ENCODE results near the gene ADGRG7.

ADGRG7 gene

DNA sequence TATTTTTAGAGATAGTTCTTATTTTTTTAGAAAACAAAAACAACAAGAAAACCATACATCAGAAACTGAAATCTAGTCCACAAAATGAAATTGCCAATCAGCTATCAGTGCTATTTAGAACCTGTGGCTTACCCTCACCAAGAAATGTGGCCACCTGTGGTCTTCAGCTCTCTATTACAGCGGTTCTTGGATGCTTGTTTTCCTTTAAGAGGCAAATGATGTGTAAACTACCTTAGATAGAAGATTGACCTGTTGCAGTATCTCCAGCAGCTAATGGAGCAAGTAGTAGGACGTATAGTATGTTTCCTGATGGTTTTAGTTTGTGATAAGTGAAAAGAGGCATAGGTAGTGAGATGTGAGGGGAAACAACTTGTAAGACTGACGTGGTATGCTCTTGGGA is 121.1 kb downstream of the ADGRG7 start:
- Histone ChIP-seq H3K4me2 (0 out of 22 replicates have a peak overlapping the region, but pooled peaks of 1 of the 11 experiments have one; percentile 26), H3K36me3 (peaks cover 85 to 100% (median 93%) of the 10 kb centered on the region in 11 experiments), H3K4me1 (peaks cover 0 to 11% (median 0%) of the 10 kb centered on the region in 10 experiments; a peak in 4 of 20 replicates), H3K9me3 (replicated peaks in 1 of 11) (no peaks in the 10 kb centered on the region), H4K20me1 (peaks cover 44 to 96% (median 57%) of the 10 kb centered on the region in 11 experiments), H3K9ac (no peak overlapping the region), H3K27me3 (no peaks in the 10 kb centered on the region), H3K27ac (no peak overlapping the region), H3K4me3 (no peak overlapping the region)
- TF ChIP-seq Cebpa-rat (IDR thresholded peaks at IDR 0.05): no peak

DNA sequence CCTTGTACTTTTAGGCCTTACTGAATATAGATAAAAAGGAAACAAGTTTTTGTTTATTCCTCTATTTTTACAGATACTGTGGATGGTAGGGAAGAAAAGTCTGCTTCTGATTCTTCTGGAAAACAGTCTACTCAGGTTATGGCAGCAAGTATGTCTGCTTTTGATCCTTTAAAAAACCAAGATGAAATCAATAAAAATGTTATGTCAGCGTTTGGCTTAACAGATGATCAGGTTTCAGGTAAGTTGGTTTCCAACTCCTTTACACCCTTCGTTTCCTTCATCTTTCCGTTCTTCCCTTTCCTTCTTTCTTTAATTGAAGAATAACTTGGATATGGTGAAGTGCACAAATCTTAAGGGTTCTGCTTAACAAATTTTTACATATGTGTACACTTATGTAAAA is 123.0 kb downstream of the ADGRG7 start:
- no peak overlapping the region for H3K4me2 ChIP-seq
- peaks cover 84 to 100% (median 93%) of the 10 kb centered on the region in 11 experiments for H3K36me3 ChIP-seq
- no peak for TF ChIP-seq Cebpa-rat (IDR thresholded peaks at IDR 0.05)
- no peaks in the 10 kb centered on the region for H3K9me3 ChIP-seq (replicated peaks in 1 of 11)
- no peak overlapping the region for H3K27ac ChIP-seq
- peaks cover 28 to 96% (median 47%) of the 10 kb centered on the region in 11 experiments; a peak in 19 of 22 replicates for H4K20me1 ChIP-seq
- no peak overlapping the region for H3K4me3 ChIP-seq
- no peak overlapping the region for H3K9ac ChIP-seq
- H3K27me3 ChIP-seq: no peaks in the 10 kb centered on the region
- peaks cover 0 to 11% (median 0%) of the 10 kb centered on the region in 10 experiments; a peak in 4 of 20 replicates for H3K4me1 ChIP-seq

DNA sequence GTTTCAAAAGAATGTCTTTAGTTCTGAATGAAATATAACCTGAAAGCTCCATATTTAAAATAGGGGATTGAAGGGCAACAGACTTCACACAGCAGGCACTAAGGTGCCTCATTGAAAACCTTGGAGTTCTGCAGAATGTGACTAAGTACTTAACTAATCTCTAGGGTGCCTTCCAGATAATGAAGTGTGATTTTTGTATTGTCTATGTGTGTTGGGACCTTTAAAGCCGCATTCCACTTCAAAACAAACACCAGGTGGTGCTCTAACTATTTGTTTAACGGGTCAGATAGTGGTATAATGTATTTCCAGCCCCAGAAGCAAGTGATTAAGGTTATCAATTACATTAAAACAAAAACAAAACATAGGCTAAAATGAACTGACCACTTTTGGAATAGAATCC is 127.9 kb downstream of the ADGRG7 start:
- Histone ChIP-seq H3K27me3 (no peaks in the 10 kb centered on the region), H3K4me2 (no peak overlapping the region), H3K4me1 (no peaks in the 10 kb centered on the region), H3K4me3 (no peak overlapping the region), H4K20me1 (peaks cover 22 to 97% (median 41%) of the 10 kb centered on the region in 11 experiments; a peak in 18 of 22 replicates), H3K36me3 (peaks cover 93 to 100% (median 98%) of the 10 kb centered on the region in 11 experiments), H3K27ac (no peak overlapping the region), H3K9ac (no peak overlapping the region), H3K9me3 (replicated peaks in 1 of 11) (no peaks in the 10 kb centered on the region)
- no peak for TF ChIP-seq Cebpa-rat (IDR thresholded peaks at IDR 0.05)

DNA sequence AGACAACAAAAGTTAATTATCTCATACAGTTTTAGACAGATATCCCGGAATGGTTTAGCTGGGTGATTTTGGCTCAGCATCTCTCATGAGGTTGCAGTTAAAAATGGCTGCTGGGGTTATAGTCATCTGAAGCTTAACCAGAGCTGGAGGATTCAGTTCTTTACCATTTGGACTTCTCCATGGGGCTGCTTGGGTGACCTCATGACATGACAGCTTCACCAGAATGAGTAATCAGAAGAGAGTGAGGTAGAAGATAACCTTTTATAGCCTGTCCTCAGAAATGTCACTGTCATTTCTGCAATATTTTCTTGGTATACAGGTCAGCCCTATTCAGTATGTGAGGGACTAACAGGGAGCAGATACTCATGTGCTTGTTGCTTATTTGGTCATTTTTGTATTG is 130.8 kb downstream of the ADGRG7 start:
- Histone ChIP-seq H3K9ac (no peak overlapping the region), H4K20me1 (peaks cover 8 to 94% (median 37%) of the 10 kb centered on the region in 11 experiments; a peak in 17 of 22 replicates), H3K4me1 (no peaks in the 10 kb centered on the region), H3K4me3 (no peak overlapping the region), H3K27me3 (no peaks in the 10 kb centered on the region), H3K27ac (no peak overlapping the region), H3K4me2 (no peak overlapping the region), H3K36me3 (peaks cover 89 to 100% (median 99%) of the 10 kb centered on the region in 11 experiments), H3K9me3 (replicated peaks in 1 of 11) (no peaks in the 10 kb centered on the region)
- TF ChIP-seq Cebpa-rat (IDR thresholded peaks at IDR 0.05): no peak

DNA sequence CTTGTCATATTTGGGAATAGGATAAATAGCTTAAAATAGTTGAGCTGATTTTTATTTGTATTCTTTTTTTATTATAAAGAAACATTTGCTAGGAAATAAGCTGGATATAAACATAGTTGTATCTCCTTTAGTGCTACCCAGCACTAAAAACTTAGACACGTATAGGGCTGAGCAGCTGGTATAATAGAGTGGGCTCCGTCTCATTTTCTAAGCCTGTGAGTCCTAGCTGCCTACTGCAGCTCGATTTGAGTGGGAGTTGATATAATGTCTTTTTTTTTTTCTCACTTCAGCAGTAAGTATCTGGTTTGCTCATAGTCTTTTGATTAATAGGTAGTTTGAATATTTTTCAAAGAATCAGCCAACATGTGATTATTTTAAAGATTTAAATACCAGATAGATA is 134.1 kb downstream of the ADGRG7 start:
- Histone ChIP-seq H3K27ac (no peak overlapping the region), H3K4me2 (no peak overlapping the region), H3K9ac (no peak overlapping the region), H4K20me1 (peaks cover 0 to 89% (median 11%) of the 10 kb centered on the region in 11 experiments; a peak in 9 of 22 replicates), H3K27me3 (no peaks in the 10 kb centered on the region), H3K36me3 (peaks cover 88 to 100% (median 99%) of the 10 kb centered on the region in 11 experiments), H3K9me3 (replicated peaks in 1 of 11) (no peaks in the 10 kb centered on the region), H3K4me1 (no peaks in the 10 kb centered on the region), H3K4me3 (no peak overlapping the region)
- no peak for TF ChIP-seq Cebpa-rat (IDR thresholded peaks at IDR 0.05)

DNA sequence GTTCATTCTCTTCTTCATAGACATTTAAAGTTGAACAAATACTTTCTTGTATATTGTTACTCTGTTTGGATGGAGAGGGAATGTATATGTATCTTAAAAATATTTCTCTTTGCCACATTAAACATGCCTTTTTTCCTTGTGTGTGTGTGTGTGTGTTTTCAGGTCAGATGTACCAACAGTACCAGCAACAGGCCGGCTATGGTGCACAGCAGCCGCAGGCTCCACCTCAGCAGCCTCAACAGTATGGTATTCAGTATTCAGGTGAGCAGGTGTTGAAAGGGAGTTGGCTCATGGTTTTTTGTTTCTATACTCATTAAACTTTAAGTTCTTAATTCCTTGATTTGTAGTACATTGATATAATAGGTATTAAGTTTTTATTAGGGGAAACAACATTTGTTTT is 135.3 kb downstream of the ADGRG7 start:
- no peak for TF ChIP-seq Cebpa-rat (IDR thresholded peaks at IDR 0.05)
- Histone ChIP-seq H3K36me3 (peaks cover 89 to 100% (median 99%) of the 10 kb centered on the region in 11 experiments), H4K20me1 (peaks cover 0 to 84% (median 10%) of the 10 kb centered on the region in 11 experiments; a peak in 9 of 22 replicates), H3K9me3 (replicated peaks in 1 of 11) (no peaks in the 10 kb centered on the region), H3K4me1 (no peaks in the 10 kb centered on the region), H3K27ac (no peak overlapping the region), H3K9ac (no peak overlapping the region), H3K27me3 (no peaks in the 10 kb centered on the region), H3K4me3 (no peak overlapping the region), H3K4me2 (no peak overlapping the region)
